Skin of body (tissue), 2 donors: Measurements from ENCODE around the gene CARHSP1. TPM values are rescaled to one million over a fixed set of nuclear protein-coding genes. Genes with fewer than 3 reads are reported as not detected.
"Not testable (repeated sequence)": the region's sequence is repeated elsewhere in the genome, so short reads cannot be mapped to it uniquely, and the experiment has no call there.

ENCODE experiments used
- DNase-seq: peaks from one replicate; lab custom pipeline; 2025; lab: John Stamatoyannopoulos, UW
- total RNA-seq: library from RNA; depleted of rRNA; stranded (reverse); fragments of >200 nt; gene quantifications from one replicate; pipeline ENCODE4 v1.2.3, GENCODE V29; 2014

The CARHSP1 gene
- total RNA-seq, 1 donor from 2014 or later, result 34.9 TPM

DNA sequence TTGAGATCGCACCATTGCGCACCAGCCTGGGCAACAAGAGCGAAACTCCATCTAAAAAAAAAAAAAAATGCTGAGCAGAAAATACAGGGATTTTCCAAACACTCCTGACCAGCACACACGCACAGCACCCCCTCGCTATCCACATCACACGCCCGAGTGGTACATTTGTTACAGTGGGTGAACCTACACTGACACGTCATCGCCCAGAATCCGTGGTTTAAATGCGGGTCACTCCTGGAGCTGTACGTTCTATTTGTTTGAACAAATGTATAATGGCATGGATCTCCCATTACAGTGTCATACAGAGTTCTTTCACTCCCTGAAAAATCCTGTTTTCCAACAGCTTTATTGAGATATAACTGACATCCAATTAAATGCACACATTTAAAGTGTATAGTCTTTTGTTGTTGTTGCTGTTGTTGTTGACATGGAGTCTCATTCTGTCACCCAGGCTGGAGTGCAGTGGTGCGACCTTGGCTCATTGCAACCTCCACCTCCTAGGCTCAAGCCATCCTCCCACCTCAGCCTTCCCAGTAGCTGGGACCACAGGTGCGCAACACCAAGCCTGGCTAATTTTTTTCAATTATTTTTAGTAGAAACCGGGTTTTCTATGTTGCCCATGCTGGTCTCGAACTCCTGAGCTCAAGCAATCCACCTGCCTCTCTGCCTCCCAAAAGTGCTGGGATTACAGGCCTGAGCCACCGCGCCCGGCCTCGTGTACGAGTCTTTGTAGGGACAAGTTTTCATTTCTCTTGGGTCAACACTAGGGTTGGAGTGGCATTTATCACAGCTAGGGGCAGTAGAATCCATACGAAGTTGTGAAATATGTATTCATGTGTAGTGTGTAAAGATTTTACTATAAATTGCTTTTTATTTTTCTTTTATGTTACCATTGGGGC, 4.4 kb upstream of the CARHSP1 start:
- DNase-seq, result no peak

DNA sequence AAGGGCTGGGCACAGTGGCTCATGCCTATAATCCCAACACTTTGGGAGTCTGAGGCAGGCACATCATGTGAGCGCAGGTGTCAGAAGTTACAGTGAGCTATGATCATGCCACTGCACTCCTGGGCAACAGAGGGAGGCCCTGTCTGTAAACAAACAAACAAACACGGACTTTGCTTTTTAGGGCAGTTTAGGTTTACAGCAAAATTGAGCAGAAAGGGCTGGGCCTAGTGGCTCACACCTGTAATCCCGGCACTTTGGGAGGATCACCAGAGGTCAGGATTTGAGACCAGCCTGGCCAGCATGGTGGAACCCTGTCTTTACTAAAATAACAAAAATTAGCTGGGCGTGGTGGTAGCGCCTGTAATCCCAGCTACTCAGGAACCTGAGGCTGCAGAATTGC, 3.3 kb upstream of the CARHSP1 start:
- DNase-seq, result no peak

DNA sequence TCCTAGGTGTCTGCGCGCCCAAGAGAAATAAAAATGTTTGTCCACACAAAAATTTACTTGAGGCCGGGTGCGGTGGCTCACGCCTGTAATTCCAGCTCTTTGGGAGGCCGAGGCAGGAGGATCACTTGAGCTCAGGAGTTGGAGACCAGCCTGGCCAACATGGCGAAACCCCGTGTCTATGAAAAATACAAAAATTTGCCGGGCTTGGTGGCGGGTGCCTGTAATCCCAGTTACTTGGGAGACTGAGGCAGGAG, 1.1 kb upstream of the CARHSP1 start:
- DNase-seq, result not testable (repeated sequence)

DNA sequence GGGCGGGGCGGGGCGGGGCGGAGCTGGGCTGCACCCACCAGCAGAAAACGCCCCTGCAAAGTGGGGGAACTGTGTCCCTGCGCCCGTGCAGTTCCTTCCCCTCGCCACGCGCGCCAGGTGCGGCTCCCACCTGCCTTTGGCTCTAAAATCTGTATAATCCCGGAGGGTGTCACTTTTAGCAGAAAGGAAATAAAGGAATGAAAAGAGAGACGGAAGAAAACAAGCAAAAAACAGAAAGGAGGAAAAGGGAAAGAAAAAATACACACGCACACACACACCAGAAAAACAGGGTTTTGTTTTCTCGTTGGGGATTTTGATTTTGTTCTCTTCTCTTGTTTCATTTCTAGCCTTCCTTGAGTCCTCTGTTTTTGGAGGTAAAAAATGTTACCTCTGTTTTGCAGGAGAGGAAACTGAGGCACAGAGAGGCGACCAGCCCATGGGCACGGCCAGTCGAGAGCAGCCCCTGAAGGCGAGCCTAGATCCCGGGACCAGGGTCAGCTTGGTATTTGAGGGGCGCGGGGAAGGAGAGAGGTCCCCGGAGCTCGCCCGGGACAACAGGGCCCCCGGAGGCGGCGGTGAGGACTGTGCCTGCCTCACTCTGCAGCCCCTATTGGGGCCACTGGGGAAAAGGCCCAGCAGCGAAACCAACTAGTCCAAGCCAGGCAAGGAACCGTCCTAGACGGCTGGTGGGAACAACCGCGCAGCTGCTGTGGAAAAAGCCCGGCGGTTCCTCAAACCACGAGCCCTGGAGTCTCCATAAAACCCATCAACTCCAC, 594 bp upstream of the CARHSP1 start:
- no peak for DNase-seq

DNA sequence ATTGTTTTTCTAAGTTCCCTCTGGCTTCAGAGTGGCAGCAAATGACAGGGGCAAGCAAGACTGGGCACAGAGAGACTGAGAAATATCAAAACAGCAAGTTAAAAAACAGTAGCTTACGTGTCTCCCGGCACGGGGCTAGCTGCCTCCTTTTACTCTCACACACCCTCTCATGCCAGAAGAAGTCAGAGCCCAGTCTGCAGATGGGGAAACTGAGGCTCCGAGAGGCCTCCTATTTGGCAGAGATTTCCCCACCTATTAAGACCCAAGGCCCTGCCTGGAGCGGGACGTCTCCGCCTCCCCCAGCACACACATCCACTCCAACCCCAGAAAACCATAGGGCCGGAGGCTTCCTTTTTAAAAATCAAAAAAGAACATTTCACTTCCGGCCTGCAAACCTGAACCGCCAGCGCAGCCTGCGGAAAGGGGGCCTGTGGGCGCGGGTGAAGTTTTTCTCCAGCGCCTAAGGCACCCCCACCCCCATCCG, 832 bp downstream of the CARHSP1 start:
- no peak for DNase-seq

DNA sequence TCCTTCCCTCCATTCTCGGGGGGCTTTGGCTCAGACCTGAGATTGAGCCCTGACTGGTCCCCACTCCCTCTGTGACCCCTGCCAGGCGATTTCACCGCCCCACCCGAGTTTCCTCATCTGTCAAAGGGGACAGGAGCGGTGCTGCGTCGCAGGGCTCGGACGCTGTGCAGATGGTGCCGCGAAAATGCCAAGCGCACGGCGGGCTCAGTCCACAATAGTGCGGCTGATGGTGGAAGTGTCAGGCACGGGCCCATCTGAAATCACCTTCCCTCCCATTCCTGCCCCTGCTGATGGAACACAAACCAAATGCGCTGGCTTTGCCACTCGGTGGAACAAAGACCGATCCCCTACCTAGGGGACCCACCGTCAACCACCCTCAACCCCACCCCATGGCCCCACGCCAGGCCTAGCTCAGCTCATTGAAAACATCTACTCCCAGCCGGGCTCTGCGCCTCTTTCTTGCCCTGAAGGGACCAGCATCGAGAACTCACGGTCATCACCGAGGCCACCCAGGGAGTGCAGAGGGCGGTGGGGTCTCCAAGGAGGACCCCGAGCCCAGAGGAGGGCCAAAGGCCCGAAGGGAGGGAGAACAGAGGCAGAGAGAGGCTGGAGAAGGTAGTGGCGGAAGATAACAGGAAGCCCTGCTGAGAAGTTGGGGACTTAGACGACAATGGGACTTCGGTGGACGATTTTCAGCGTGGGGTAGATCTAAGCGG, 1.4 kb downstream of the CARHSP1 start:
- no peak for DNase-seq

DNA sequence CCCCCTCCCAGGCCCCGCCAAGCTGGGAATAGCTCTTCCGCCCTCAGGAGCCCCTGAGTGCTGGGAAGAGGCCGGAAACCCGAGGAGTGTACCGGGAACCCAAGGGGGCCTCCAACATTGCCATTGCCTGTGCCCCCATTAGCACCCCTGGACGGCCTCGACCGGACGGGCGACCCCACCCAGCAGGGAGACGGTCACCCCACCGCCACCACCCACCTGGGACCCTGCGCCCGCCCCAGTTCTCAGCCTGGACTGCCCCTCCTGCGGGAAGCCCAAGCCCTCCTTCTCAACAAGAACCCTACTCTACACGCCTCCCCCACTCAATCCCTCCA, 2.0 kb downstream of the CARHSP1 start:
- no peak for DNase-seq

DNA sequence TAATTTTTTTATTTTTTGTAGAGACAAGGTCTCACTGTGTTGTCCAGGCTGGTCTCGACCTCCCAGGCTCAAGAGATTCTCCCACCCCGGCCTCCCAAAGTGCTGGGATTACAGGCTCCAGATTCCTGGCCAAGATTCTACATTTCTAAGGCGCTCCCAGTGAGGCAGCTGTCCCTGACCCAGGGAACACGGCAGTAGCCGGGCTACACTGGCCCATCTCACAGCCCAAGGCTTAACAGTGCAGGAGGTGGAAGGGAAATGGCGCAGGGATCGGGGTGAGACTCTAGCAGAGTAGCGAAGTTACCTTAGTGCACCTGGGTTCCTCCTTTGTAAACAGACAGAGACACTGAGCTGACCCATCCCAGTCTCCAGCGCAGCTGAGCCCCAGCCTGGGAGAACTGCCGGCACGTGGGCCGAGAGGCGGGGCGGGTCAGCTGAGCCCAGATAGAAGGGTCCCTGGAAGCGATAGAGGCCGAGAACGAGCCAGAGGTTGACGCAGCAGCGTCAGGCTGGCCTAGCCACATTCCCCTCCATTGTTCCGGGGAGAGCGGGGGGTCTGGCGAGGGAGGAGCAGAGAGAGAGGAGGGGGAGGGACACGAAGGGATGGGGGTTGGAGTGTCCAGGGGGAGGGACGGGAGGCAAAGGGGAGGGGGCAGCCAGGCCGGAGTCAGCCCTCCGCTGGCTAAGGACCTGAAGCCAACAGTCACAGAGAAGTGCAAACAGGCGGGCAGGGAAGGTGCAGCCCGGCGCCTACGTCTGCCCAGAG, 2.5 kb downstream of the CARHSP1 start:
- DNase-seq, result peak; percentile 43

DNA sequence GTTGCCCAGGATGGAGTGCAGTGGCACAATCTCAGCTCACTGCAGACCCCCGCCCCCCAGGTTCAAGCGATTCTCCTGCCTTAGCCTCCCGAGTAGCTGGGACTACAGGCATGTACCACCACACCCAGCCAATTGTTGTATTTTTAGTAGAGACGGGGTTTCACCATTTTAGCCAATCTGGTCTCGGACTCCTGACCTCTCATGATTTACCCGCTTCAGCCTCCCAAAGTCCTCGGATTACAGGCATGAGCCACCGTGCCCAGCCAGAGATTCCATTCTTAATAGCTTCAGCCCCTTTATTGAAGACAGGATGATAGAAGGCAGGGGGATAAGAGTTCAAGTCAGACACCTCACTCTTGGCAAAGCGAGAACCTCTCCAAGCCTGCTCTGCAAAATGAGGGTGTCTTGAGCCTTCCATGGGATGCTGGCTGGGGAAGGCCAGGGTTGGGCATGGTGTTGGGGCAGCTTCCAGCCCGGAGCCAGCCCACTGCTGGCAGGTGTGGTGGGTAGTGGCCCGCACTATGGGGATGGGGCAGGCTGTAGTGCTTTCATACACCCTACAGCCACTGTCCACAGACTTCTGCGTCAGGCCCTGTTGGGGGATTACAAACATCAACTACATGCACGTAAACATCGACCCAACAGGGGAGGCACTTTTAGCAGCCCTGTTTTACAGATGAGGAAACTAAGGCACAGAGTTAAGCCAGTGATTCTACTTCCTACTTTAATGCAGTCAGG, 3.5 kb downstream of the CARHSP1 start:
- no peak for DNase-seq

DNA sequence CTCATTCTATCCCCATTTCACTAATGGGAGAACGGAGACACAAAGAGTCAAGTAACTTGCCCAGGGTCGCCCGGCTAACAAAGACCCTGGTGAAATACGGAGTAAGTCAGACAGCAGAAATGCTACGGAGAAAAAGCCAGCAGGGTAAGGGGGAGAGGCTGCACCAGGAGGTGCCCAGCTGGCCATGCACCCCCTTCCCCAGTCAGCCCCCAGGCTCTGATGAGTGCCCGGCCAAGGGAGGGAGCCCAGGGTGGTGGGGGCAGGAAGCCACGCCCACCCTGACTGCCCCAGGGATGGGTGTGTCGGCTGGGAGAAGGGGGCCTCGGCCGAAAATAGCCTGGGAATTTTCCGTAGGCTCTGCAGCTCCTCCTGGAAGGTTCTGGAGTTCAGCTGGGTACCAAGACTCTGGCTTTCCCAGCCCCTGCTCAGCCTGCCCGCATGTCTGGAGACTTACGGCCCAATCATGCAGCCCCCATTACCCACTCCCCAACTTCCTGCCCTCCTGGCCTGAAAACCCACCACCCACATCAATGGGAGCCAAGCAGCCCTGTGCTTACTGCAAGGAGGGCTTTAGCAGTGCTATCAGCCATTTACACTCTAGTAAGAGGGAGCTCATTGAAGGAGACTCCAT, 4.2 kb downstream of the CARHSP1 start:
- no peak for DNase-seq

DNA sequence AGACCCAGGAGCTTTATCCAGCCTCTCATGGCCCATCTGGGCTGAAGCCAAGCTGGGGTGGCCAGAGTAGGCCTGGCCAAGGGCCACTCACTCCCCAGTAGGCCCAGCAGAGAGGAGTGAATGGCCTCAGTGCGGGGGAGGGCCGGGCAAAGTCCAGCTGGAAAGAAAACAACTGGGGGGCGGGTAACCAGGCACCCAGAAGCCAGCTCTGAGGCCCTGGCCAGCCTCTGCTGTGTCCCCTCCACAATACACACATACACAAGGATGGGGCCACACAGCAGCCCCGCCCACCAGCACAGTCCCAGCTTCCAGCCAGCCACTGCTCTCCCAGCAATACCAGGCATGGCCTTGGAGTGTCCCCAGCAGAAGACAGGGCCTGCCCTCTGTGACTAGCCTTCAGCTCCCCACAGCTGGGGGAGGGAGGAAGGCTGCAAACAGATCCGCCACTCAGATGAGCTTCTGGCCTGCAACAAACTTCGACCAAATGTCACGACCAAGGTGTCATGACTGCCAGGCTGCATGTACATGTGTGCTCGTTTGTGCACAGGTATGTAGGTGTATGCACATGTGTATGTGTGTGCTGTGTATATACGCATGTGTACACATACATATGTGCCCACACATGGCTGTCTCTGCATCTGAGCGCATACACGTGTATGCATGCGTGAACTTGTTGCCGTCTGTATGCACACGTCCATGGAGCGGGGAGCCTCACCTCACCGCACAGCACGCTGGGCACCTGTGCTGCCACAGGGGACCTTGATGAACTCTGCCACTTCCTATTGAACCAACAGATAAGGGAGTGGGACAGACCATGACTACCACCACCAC, 5.0 kb downstream of the CARHSP1 start:
- no peak for DNase-seq

DNA sequence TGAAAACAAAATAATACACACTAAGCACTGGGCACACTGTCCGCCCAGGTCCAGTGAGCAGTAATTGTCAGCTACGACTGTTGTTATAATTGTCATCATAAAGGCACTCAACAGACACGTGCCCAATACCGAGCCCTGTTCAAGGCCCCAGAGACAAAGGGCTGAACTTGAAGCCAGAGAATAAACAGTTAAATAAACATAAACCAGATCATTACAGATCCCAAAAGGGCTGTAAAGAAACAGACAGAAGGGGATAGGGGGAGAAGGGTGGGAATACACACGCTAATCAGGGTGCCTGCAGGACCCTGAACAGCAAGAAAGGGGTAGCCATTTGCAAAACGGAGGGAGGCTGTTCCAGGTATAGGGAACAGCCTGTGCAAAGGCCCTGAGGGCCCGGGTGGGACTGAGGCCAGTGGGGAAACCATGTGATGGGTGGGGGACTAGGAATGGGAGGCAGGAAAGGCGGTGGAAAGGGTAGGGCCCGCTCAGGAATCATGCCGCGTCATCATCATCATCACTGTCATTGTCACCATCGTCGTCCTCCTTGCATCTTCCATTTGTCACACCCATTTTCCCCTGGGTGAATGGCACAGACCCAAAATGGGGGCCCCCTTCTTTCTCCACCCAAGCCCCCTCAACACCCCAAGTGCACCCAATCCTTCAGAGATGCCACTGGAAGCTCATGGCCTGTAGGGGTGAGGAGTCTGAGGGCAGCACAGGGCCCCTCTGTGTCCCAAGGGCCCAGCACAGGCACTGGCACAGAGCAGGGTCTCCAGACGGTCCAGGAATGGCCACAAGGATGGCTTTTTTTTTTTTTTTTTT, 6.3 kb downstream of the CARHSP1 start:
- DNase-seq, result no peak

DNA sequence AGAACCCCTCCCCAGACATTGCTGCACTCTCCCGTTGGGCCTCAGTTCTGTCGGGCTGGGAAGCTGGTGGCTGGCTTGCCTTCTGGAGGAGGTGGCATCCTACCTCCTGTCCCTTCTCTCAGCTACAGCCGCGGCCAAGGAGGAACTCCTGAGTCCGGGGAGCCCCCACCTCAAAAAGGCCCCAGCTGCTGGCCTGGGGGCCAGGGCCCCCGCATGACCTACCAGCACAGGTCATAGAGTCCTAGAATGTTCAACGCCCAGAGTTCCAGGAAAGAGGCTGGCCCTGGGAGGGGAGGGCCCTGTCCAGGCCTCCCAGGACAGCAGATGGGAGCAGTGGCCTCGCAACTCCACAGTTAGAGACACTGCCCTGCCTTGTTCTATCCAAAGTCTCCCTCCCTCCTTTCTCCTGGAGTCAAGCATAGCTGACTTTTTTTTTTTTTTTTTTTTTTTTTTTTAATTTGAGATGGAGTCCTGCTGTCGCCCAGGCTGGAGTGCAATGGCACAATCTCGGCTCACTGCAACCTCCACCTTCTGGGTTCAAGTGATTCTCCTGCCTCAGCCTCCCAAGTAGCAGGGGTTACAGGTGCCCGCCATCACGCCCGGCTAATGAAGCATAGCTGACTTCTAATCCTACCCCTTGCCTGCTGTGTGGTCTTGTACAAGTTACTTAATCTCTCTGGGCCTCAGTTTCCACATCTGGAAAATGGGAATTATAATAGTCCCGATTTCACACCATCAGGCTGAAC, 7.1 kb downstream of the CARHSP1 start:
- DNase-seq, result no peak

DNA sequence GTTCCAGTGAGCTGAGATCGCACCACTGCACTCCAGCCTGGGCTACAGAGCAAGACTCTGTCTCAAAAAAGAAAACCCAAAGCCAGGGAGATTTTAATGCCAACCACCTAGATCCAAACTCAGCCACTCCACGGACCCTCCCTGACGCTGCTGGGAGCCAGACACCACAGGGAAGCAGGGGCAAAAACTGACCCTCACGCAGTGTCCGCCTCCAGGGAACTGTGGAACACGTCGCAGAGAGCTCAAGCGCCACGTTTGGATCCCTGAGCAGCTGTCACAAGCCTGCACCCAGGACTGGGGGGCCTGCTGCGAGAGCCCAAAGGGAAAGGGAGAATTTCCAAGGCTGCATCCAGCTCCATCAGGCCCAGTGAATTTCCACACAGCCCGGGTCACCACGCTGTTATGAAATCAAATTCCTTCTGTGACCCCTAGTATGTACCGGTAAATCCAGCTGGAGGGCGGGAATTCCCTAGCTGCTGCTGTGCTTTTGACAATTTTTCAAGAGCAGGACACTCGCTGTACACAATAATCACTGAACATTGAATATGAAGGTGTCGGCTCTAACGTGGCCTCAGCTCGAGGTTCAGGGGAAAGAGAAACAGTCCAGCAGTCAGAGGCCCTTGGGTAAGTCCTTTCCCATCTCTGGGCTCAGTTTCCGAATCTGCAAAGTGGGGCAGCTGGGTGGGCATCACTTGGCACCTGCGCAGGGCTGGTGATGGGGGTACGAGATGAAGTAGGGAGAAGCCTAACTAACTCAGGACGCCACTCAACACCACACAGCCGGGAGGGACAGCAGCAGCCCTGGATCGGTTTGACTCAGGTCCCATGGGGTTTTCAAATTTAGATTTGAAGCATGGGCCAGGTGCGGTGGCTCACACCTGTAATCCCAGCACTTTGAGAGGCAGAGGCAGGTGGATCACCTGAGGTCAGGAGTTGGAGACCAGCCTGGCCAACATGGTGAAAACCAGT, 8.6 kb downstream of the CARHSP1 start:
- no peak for DNase-seq

DNA sequence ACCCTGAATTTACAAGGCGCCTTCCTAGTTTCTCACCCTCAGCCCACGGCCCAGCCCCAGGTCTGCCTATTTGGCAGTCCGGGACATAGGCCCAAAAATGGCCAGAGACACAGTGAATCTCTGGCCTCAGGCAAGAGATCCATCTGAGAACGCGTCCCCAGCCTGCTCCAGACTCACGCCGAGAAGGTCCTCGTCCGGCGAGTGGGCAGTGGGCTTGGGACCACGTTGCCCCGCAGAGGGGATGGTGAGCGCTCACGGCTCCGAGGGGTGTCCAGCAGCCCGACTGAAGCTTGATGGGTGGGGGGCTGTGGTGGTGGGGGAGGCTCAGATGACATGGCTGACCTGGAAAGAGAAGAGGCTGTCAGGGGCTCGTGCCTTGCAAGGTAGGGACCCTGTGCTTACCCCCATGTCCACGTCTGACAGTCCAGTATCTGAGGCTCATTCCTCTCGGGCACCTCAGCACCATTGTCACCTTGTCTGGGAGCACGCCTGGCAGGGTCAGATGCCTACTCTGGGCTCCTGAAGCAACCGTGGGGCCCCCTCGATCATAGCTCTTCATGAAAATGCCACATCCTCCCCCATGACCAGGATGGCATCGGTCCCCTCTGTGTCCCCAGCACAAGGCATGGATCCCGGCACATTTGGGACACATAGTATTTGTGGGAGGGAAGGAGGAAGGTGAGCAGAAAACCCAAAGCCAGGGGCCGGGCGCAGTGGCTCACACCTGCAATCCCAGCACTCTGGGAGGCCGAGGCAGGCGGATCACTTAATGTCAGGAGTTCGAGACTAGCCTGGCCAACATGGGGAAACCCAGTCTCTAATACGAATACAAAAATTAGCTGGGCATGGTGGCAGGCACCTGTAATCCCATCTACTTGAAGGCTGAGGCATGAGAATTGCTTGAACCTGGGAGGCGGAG, 9.6 kb downstream of the CARHSP1 start:
- no peak for DNase-seq

DNA sequence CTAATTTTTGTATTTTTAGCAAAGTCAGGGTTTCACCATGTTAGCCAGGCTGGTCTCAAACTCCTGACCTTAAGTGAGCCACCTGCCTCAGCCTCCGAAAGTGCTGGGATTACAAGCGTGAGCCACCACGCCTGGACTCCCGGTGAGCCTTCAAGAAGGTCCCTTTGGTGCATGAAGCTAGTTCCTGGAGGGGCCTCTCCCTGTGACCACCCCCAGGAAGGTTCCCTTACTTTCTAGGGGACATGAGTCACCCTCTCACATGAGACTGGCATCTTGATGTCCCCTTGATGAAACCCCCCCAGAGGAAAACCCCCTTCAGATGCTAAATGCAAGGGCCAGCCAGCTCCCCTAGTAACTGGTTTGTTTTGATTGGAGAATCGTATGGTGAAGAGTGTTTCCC, 12.8 kb downstream of the CARHSP1 start:
- no peak for DNase-seq
